ENCODE measurements around the gene RBM5. TPM values are rescaled to one million over a fixed set of nuclear protein-coding genes. Genes with fewer than 3 reads are reported as not detected.
A peak's percentile ranks its signal among the peaks of the same experiment; 100 is the strongest.

RBM5 gene
- total RNA-seq, 1 donor from 2014 or later: 179 TPM

DNA sequence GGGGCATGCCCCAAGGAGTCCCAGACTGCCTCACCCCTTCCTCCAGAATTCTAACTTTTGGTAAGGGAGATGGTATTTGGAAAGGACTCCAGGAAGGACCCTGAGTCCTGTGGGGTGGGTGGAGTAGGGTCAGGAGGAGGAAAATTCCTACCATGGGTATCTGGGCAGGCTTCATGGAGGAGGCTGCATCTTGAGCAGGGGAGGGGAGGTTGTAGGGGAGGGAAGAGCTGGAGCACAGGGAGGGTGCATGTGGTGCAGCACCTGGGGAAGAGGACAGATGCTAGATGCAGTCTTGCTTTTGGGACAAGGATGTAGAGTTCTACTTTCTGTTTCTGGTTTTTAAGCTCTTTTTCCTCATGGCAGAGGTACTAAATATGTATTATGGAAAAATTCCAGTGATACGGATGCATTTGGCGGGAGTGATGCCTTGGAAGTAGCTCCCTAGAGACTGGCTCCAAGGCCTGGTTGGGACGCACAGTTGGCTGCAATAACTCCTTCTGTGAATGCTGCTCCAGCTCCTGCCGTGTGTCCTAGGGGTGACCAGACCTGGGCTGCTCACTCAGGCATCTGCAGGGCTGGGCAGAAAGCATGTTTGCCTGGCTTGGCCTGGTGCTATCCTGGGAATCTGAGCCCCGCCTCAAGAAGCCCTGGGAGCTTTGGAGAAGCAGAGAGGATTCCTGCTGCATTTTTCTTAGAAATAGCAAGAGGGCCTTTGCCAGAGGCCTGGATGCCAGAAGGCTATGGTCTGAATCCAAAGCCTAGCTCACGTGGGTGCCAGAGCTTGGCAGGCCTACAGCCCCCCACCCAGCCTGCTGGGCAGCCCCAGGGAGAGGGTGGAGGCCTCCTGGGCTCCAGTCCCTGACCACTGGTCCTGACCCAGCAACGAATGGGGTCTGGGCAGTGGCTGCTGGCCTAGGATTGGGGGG, 76.5 kb downstream of the RBM5 start:
- H3K4me3 ChIP-seq (ENCODE audit: low read length in 3 of 3): peak overlapping the region in 2 of 3 donors; percentile 27 to 41
- H3K4me1 ChIP-seq (ENCODE audit: control insufficient read depth in 3 of 3, insufficient read depth in 3 of 3, low read length in 3 of 3): peaks cover 83 to 96% (median 96%) of the 10 kb centered on the region in 3 donors

GRCh38 chr3:50165910-50166538, 77.3 kb downstream of the RBM5 start:
- Histone ChIP-seq H3K27me3 (ENCODE audit: control insufficient read depth in 3 of 3, insufficient read depth in 3 of 3, low read length in 3 of 3) (no peaks in the 10 kb centered on the region), H3K9ac (ENCODE audit: low read depth in 1 of 3, low read length in 3 of 3) (peak overlapping the region; percentile 8 to 76 (median 44)), H3K27ac (ENCODE audit: low read depth, low read length) (peak overlapping the region; percentile 51), H3K9me3 (ENCODE audit: control insufficient read depth in 3 of 3, low read length in 3 of 3) (no peaks in the 10 kb centered on the region), H3K4me1 (ENCODE audit: control insufficient read depth in 3 of 3, insufficient read depth in 3 of 3, low read length in 3 of 3) (peaks cover 88 to 100% (median 99%) of the 10 kb centered on the region in 3 donors), H3K36me3 (ENCODE audit: control insufficient read depth in 3 of 3, insufficient read depth in 3 of 3, low read length in 3 of 3) (peaks cover 0 to 2% (median 2%) of the 10 kb centered on the region in 3 donors), H3K4me3 (ENCODE audit: low read length in 3 of 3) (peak overlapping the region in 2 of 3 donors; percentile 27 to 49)

More for the DNA sequence above, 76.5 kb downstream of the RBM5 start:
- H3K36me3 ChIP-seq (ENCODE audit: control insufficient read depth in 3 of 3, insufficient read depth in 3 of 3, low read length in 3 of 3): peaks cover 0 to 2% (median 2%) of the 10 kb centered on the region in 3 donors
- peak overlapping the region; percentile 8 to 76 (median 44) for H3K9ac ChIP-seq (ENCODE audit: low read depth in 1 of 3, low read length in 3 of 3)
- H3K27me3 ChIP-seq (ENCODE audit: control insufficient read depth in 3 of 3, insufficient read depth in 3 of 3, low read length in 3 of 3): no peaks in the 10 kb centered on the region
- H3K9me3 ChIP-seq (ENCODE audit: control insufficient read depth in 3 of 3, low read length in 3 of 3): no peaks in the 10 kb centered on the region
- peak overlapping the region; percentile 51 for H3K27ac ChIP-seq (ENCODE audit: low read depth, low read length)

DNA sequence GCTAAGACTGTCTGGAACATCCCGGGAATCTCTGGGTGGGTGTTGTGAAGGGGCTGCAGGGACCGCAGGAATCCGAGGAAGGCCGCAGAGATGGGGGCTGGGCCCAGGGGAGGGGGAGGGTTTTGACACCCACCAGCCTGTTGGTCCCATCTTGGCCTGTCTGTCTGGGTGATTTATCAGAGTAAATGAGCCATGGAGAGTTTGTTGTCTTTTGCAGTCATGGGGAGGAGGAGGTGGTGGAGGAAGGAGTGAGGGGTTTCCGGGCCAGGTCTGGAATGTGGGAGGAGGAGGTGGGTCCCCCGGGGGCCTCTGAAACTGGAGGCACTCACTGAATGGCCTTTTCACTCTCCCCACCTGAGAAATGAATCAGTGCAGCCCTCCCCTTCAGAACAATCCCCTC, 77.9 kb downstream of the RBM5 start:
- H3K9ac ChIP-seq (ENCODE audit: low read depth in 1 of 3, low read length in 3 of 3): peak overlapping the region; percentile 12 to 76 (median 23)
- H3K4me3 ChIP-seq (ENCODE audit: low read length in 3 of 3): peak overlapping the region in 1 of 3 donors; percentile 49
- H3K27ac ChIP-seq (ENCODE audit: low read depth, low read length): peak overlapping the region; percentile 51
- no peaks in the 10 kb centered on the region for H3K27me3 ChIP-seq (ENCODE audit: control insufficient read depth in 3 of 3, insufficient read depth in 3 of 3, low read length in 3 of 3)
- H3K36me3 ChIP-seq (ENCODE audit: control insufficient read depth in 3 of 3, insufficient read depth in 3 of 3, low read length in 3 of 3): peaks cover 0 to 2% (median 0%) of the 10 kb centered on the region in 3 donors
- no peaks in the 10 kb centered on the region for H3K9me3 ChIP-seq (ENCODE audit: control insufficient read depth in 3 of 3, low read length in 3 of 3)
- peaks cover 91 to 100% (median 99%) of the 10 kb centered on the region in 3 donors for H3K4me1 ChIP-seq (ENCODE audit: control insufficient read depth in 3 of 3, insufficient read depth in 3 of 3, low read length in 3 of 3)

- peak overlapping the region; percentile 12 to 68 (median 23) for H3K9ac ChIP-seq (ENCODE audit: low read depth in 1 of 3, low read length in 3 of 3)
- no peaks in the 10 kb centered on the region for H3K36me3 ChIP-seq (ENCODE audit: control insufficient read depth in 3 of 3, insufficient read depth in 3 of 3, low read length in 3 of 3)
- no peaks in the 10 kb centered on the region for H3K9me3 ChIP-seq (ENCODE audit: control insufficient read depth in 3 of 3, low read length in 3 of 3)
- H3K4me1 ChIP-seq (ENCODE audit: control insufficient read depth in 3 of 3, insufficient read depth in 3 of 3, low read length in 3 of 3): peaks cover 93 to 100% (median 99%) of the 10 kb centered on the region in 3 donors
- H3K4me3 ChIP-seq (ENCODE audit: low read length in 3 of 3): peak overlapping the region in 1 of 3 donors; percentile 29
- H3K27me3 ChIP-seq (ENCODE audit: control insufficient read depth in 3 of 3, insufficient read depth in 3 of 3, low read length in 3 of 3): no peaks in the 10 kb centered on the region
- H3K27ac ChIP-seq (ENCODE audit: low read depth, low read length): peak overlapping the region; percentile 56
Measured at GRCh38 chr3:50167069-50167840, 78.5 kb downstream of the RBM5 start.

DNA sequence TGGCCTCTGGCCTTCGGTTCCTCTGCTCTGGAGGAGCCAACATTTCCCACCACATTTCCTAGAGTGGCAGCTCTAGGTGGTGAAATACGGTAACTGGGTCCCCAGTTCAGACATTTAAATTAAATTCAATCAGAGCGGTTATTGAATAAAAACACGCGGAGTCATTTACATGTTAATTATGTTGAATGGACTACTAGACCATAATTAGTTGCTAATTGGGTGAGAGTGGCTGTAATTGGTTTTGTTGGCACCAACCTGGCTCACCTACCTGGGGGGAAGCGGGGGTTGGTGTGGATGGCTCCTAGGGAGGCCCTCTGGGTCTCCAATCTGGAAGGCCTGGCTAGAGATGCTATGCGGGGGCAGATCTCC, 79.1 kb downstream of the RBM5 start:
- Histone ChIP-seq H3K4me1 (ENCODE audit: control insufficient read depth in 3 of 3, insufficient read depth in 3 of 3, low read length in 3 of 3) (peaks cover 93 to 100% (median 99%) of the 10 kb centered on the region in 3 donors), H3K36me3 (ENCODE audit: control insufficient read depth in 3 of 3, insufficient read depth in 3 of 3, low read length in 3 of 3) (no peaks in the 10 kb centered on the region), H3K9me3 (ENCODE audit: control insufficient read depth in 3 of 3, low read length in 3 of 3) (no peaks in the 10 kb centered on the region), H3K4me3 (ENCODE audit: low read length in 3 of 3) (peak overlapping the region in 1 of 3 donors; percentile 6), H3K9ac (ENCODE audit: low read depth in 1 of 3, low read length in 3 of 3) (peak overlapping the region in 1 of 3 donors; percentile 54), H3K27me3 (ENCODE audit: control insufficient read depth in 3 of 3, insufficient read depth in 3 of 3, low read length in 3 of 3) (no peaks in the 10 kb centered on the region), H3K27ac (ENCODE audit: low read depth, low read length) (peak overlapping the region; percentile 56)

DNA sequence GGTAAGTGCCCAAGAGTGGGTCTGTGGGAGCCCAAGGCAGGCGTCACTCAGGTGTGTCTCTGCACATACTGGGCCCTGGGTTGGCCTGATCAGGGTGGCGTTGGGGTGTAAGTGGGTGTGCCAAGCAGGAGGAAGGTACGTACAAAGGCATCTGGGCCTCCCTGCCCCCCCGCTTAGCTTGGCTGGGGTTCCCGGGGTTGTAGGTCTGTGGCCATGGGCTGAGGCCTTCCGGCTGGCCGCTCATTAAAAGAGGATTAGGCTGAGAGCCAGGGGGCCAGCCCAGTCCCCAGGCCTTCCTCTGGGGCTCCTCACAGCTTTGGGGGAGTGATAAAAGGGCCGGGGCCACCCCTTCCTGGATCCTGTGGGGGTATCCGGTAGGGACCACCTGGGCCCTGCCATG, 79.7 kb downstream of the RBM5 start:
- Histone ChIP-seq H3K27ac (ENCODE audit: low read depth, low read length) (peak overlapping the region; percentile 80), H3K9ac (ENCODE audit: low read depth in 1 of 3, low read length in 3 of 3) (peak overlapping the region in 2 of 3 donors; percentile 6 to 54), H3K4me3 (ENCODE audit: low read length in 3 of 3) (peak overlapping the region in 1 of 3 donors; percentile 6), H3K27me3 (ENCODE audit: control insufficient read depth in 3 of 3, insufficient read depth in 3 of 3, low read length in 3 of 3) (no peaks in the 10 kb centered on the region), H3K9me3 (ENCODE audit: control insufficient read depth in 3 of 3, low read length in 3 of 3) (no peaks in the 10 kb centered on the region), H3K4me1 (ENCODE audit: control insufficient read depth in 3 of 3, insufficient read depth in 3 of 3, low read length in 3 of 3) (peaks cover 89 to 96% (median 95%) of the 10 kb centered on the region in 3 donors), H3K36me3 (ENCODE audit: control insufficient read depth in 3 of 3, insufficient read depth in 3 of 3, low read length in 3 of 3) (no peaks in the 10 kb centered on the region)

Other genes with a start within 250 kb of the RBM5 start
- 2.6 TPM for gene TRAIP, start 232.4 kb upstream of the RBM5 start, total RNA-seq
- gene CAMKV, start 219.0 kb upstream of the RBM5 start, total RNA-seq: not detected
- gene MST1R, start 185.0 kb upstream of the RBM5 start, total RNA-seq: 2.6 TPM
- gene MON1A, start 159.1 kb upstream of the RBM5 start, total RNA-seq: 5.7 TPM
- 49.1 TPM for gene RBM6, start 148.8 kb upstream of the RBM5 start, total RNA-seq
- 2.1 TPM for gene SEMA3F, start 66.4 kb downstream of the RBM5 start, total RNA-seq
- gene GNAT1, start 102.7 kb downstream of the RBM5 start, total RNA-seq: not detected
- gene SLC38A3, start 116.4 kb downstream of the RBM5 start, total RNA-seq: 0.52 TPM
- gene GNAI2, start 147.3 kb downstream of the RBM5 start, total RNA-seq: 78.8 TPM
- 19.8 TPM for gene SEMA3B, start 180.2 kb downstream of the RBM5 start, total RNA-seq
- 15.1 TPM for gene LSMEM2, start 190.2 kb downstream of the RBM5 start, total RNA-seq
- 44.9 TPM for gene IFRD2, start 203.5 kb downstream of the RBM5 start, total RNA-seq
- gene HYAL3, start 210.5 kb downstream of the RBM5 start, total RNA-seq: 3.7 TPM
- 1.6 TPM for gene NAA80, start 210.5 kb downstream of the RBM5 start, total RNA-seq
- 2.6 TPM for gene HYAL1, start 214.7 kb downstream of the RBM5 start, total RNA-seq
- 43.8 TPM for gene HYAL2, start 233.8 kb downstream of the RBM5 start, total RNA-seq
- gene TUSC2, start 239.3 kb downstream of the RBM5 start, total RNA-seq: 7.8 TPM

Data from skeletal muscle tissue (tissue), 4 donors.